Mesendoderm (in vitro differentiated cells): ENCODE data around the gene MMD.
A peak's percentile ranks its signal among the peaks of the same experiment; 100 is the strongest.

Source experiments
- DNase-seq: peaks from one replicate; pipeline ENCODE4 v3.0.0; 2013
- H2AK5ac ChIP-seq: 2 replicates; pipeline ENCODE4 v1.6.1; 2013; ENCODE audit warnings: low read length, inconsistent platforms
- H2BK120ac ChIP-seq: 2 replicates; pipeline ENCODE4 v1.6.1; 2013; ENCODE audit warnings: low read depth, mild to moderate bottlenecking, low read length, moderate library complexity, mixed read lengths
- H2BK15ac ChIP-seq: replicated peaks from 2 replicates; pipeline ENCODE4 v1.6.1; 2013; ENCODE audit warnings: low read depth, mild to moderate bottlenecking, moderate library complexity
- H2BK5ac ChIP-seq: 2 replicates; pipeline ENCODE4 v1.6.1; 2013; ENCODE audit warnings: low read length, inconsistent platforms
- H3K18ac ChIP-seq: 2 replicates; pipeline ENCODE4 v1.6.1; 2013; ENCODE audit warnings: mild to moderate bottlenecking, low read length, mixed read lengths
- H3K23ac ChIP-seq: one replicate; pipeline ENCODE4 v1.6.1; 2013; ENCODE audit warnings: low read length
- H3K27ac ChIP-seq: 2 replicates; pipeline ENCODE4 v1.5.1; 2013; ENCODE audit warnings: low read depth, mild to moderate bottlenecking, inconsistent platforms, low read length, moderate library complexity
- H3K27me3 ChIP-seq: 2 replicates; pipeline ENCODE4 v1.6.1; 2013; ENCODE audit warnings: low read length, control low read depth, mild to moderate bottlenecking, inconsistent platforms; ENCODE audit not compliant: insufficient read depth, poor library complexity
- H3K36me3 ChIP-seq: 2 replicates; pipeline ENCODE4 v1.6.1; 2013; ENCODE audit warnings: low read length, inconsistent platforms; ENCODE audit not compliant: control insufficient read depth, insufficient read depth
- H3K4ac ChIP-seq: one replicate; pipeline ENCODE4 v1.6.1; 2013; ENCODE audit warnings: low read depth, mild to moderate bottlenecking, low read length, moderate library complexity
- H3K4me1 ChIP-seq: 2 replicates; pipeline ENCODE4 v1.6.1; 2013; ENCODE audit warnings: low read depth, low read length, inconsistent platforms; ENCODE audit not compliant: control insufficient read depth
- H3K4me2 ChIP-seq: 2 replicates; pipeline ENCODE4 v1.6.1; 2013; ENCODE audit warnings: low read length
- H3K4me3 ChIP-seq: 2 replicates; pipeline ENCODE4 v1.5.1; 2013; ENCODE audit warnings: mild to moderate bottlenecking, low read length
- H3K56ac ChIP-seq: one replicate; pipeline ENCODE4 v1.6.1; 2013; ENCODE audit warnings: low read length
- H3K79me1 ChIP-seq: 2 replicates; pipeline ENCODE4 v1.6.1; 2013; ENCODE audit warnings: low read length, inconsistent platforms
- H3K79me2 ChIP-seq: 2 replicates; pipeline ENCODE4 v1.6.1; 2013; ENCODE audit warnings: mild to moderate bottlenecking, low read length; ENCODE audit not compliant: control insufficient read depth, insufficient read depth
- H3K9ac ChIP-seq: 2 replicates; pipeline ENCODE4 v1.6.1; 2013; ENCODE audit warnings: low read length, inconsistent platforms
- H4K5ac ChIP-seq: one replicate; pipeline ENCODE4 v1.6.1; 2013; ENCODE audit warnings: low read length
- H4K8ac ChIP-seq: one replicate; pipeline ENCODE4 v1.6.1; 2013; ENCODE audit warnings: low read depth, mild to moderate bottlenecking, control low read depth, low read length, moderate library complexity
- WGBS: extraction: QIAGEN DNeasy Blood & Tissue Kit; methylation state at CpG from one replicate; pipeline ENCODE4 v1.1.7; 2013; ENCODE audit warnings: low lambda C conversion rate, missing lambda C conversion rate; ENCODE audit not compliant: insufficient coverage; ENCODE audit errors: extremely low coverage; 5-methylcytosine and 5-hydroxymethylcytosine counted together

MMD gene

GRCh38 chr17:55351226-55351625 lies 70.4 kb downstream of the MMD start:
- Histone ChIP-seq H3K4me2 (no peak overlapping the region), H3K27me3 (no peaks in the 10 kb centered on the region), H4K5ac (no peak overlapping the region), H2BK120ac (no peak overlapping the region), H3K79me1 (no peaks in the 10 kb centered on the region), H3K4me1 (no peaks in the 10 kb centered on the region), H2BK15ac (no peak overlapping the region), H3K27ac (no peak overlapping the region), H3K56ac (no peak overlapping the region), H3K18ac (no peak overlapping the region), H2AK5ac (no peak overlapping the region), H3K4me3 (no peak overlapping the region), H2BK5ac (no peak overlapping the region), H3K79me2 (no peaks in the 10 kb centered on the region), H3K23ac (no peak overlapping the region), H3K36me3 (no peaks in the 10 kb centered on the region), H3K9ac (no peak overlapping the region), H3K4ac (no peak overlapping the region), H4K8ac (no peak overlapping the region)
- no peak for DNase-seq
- no CpG with 5 or more reads among the region's 1 CpG for WGBS

GRCh38 chr17:55350825-55351205 lies 70.8 kb downstream of the MMD start:
- no peak overlapping the region for H3K27ac ChIP-seq
- no peak overlapping the region for H2BK120ac ChIP-seq
- H3K27me3 ChIP-seq, result no peaks in the 10 kb centered on the region
- H3K9ac ChIP-seq, result no peak overlapping the region
- H3K4me3 ChIP-seq, result no peak overlapping the region
- no peak overlapping the region for H2BK5ac ChIP-seq
- H3K23ac ChIP-seq, result no peak overlapping the region
- H4K5ac ChIP-seq, result no peak overlapping the region
- H3K4me1 ChIP-seq, result no peaks in the 10 kb centered on the region
- H2AK5ac ChIP-seq, result no peak overlapping the region
- H3K4me2 ChIP-seq, result no peak overlapping the region
- H3K79me2 ChIP-seq, result no peaks in the 10 kb centered on the region
- no peak overlapping the region for H4K8ac ChIP-seq
- no peaks in the 10 kb centered on the region for H3K79me1 ChIP-seq
- WGBS, result no CpG with 5 or more reads among the region's 2 CpGs
- no peaks in the 10 kb centered on the region for H3K36me3 ChIP-seq
- H3K4ac ChIP-seq, result no peak overlapping the region
- DNase-seq, result no peak
- no peak overlapping the region for H3K18ac ChIP-seq
- H3K56ac ChIP-seq, result no peak overlapping the region
- H2BK15ac ChIP-seq, result no peak overlapping the region

- peak; percentile 50 for DNase-seq
- Histone ChIP-seq H3K79me2 (no peaks in the 10 kb centered on the region), H3K27me3 (no peaks in the 10 kb centered on the region), H3K9ac (no peak overlapping the region), H3K4ac (no peak overlapping the region), H3K36me3 (no peaks in the 10 kb centered on the region), H4K5ac (no peak overlapping the region), H2AK5ac (no peak overlapping the region), H3K4me1 (no peaks in the 10 kb centered on the region), H4K8ac (no peak overlapping the region), H3K56ac (no peak overlapping the region), H3K4me3 (no peak overlapping the region), H2BK120ac (no peak overlapping the region), H3K27ac (no peak overlapping the region), H2BK5ac (no peak overlapping the region), H3K4me2 (no peak overlapping the region), H3K18ac (no peak overlapping the region), H3K23ac (no peak overlapping the region), H3K79me1 (no peaks in the 10 kb centered on the region), H2BK15ac (no peak overlapping the region)
- no CpG with 5 or more reads among the region's 10 CpGs for WGBS
These were observed 72.8 kb downstream of the MMD start for GRCh38 chr17:55348749-55349354.

GRCh38 chr17:55347341-55347740 lies 74.3 kb downstream of the MMD start:
- no peak overlapping the region for H3K23ac ChIP-seq
- H3K4ac ChIP-seq, result no peak overlapping the region
- H3K79me2 ChIP-seq, result no peaks in the 10 kb centered on the region
- no peaks in the 10 kb centered on the region for H3K36me3 ChIP-seq
- H4K5ac ChIP-seq, result no peak overlapping the region
- H2AK5ac ChIP-seq, result no peak overlapping the region
- H4K8ac ChIP-seq, result no peak overlapping the region
- no peak overlapping the region for H2BK120ac ChIP-seq
- WGBS, result no CpG with 5 or more reads among the region's 2 CpGs
- no peaks in the 10 kb centered on the region for H3K4me1 ChIP-seq
- no peak overlapping the region for H3K18ac ChIP-seq
- no peak overlapping the region for H2BK15ac ChIP-seq
- no peak overlapping the region for H2BK5ac ChIP-seq
- H3K27ac ChIP-seq, result no peak overlapping the region
- H3K79me1 ChIP-seq, result no peaks in the 10 kb centered on the region
- no peak overlapping the region for H3K4me2 ChIP-seq
- no peak overlapping the region for H3K9ac ChIP-seq
- no peak for DNase-seq
- no peaks in the 10 kb centered on the region for H3K27me3 ChIP-seq
- no peak overlapping the region for H3K56ac ChIP-seq
- no peak overlapping the region for H3K4me3 ChIP-seq

- Histone ChIP-seq H2BK15ac (no peak overlapping the region), H2AK5ac (no peak overlapping the region), H3K79me2 (no peaks in the 10 kb centered on the region), H3K4ac (no peak overlapping the region), H3K56ac (no peak overlapping the region), H2BK5ac (no peak overlapping the region), H3K18ac (no peak overlapping the region), H4K5ac (no peak overlapping the region), H3K9ac (no peak overlapping the region), H4K8ac (no peak overlapping the region), H3K27me3 (no peaks in the 10 kb centered on the region), H3K4me2 (no peak overlapping the region), H3K36me3 (no peaks in the 10 kb centered on the region), H3K4me1 (no peaks in the 10 kb centered on the region), H3K4me3 (no peak overlapping the region), H3K23ac (no peak overlapping the region), H2BK120ac (no peak overlapping the region), H3K27ac (no peak overlapping the region), H3K79me1 (no peaks in the 10 kb centered on the region)
- DNase-seq, result no peak
- no CpG with 5 or more reads among the region's 1 CpG for WGBS
These were observed 75.0 kb downstream of the MMD start for GRCh38 chr17:55346658-55347057.

GRCh38 chr17:55345132-55345531 lies 76.5 kb downstream of the MMD start:
- no CpG with 5 or more reads among the region's 1 CpG for WGBS
- Histone ChIP-seq H3K23ac (no peak overlapping the region), H3K4me3 (no peak overlapping the region)

More at GRCh38 chr17:55345132-55345531, 76.5 kb downstream of the MMD start:
- Histone ChIP-seq H2BK15ac (no peak overlapping the region), H3K79me2 (no peaks in the 10 kb centered on the region), H3K4me2 (no peak overlapping the region), H2BK120ac (no peak overlapping the region), H4K5ac (no peak overlapping the region), H3K36me3 (no peaks in the 10 kb centered on the region), H3K4me1 (no peaks in the 10 kb centered on the region), H3K9ac (no peak overlapping the region), H2BK5ac (no peak overlapping the region), H2AK5ac (no peak overlapping the region), H4K8ac (no peak overlapping the region), H3K79me1 (no peaks in the 10 kb centered on the region), H3K4ac (no peak overlapping the region), H3K56ac (no peak overlapping the region), H3K27me3 (no peaks in the 10 kb centered on the region), H3K27ac (no peak overlapping the region), H3K18ac (no peak overlapping the region)
- DNase-seq, result no peak
